HG02970 (cell line): ENCODE results near the gene ADAMTS2.

Experiments used
- ATAC-seq: cut with Tn5 transposase; IDR thresholded peaks from one replicate; pipeline ENCODE4 v1.9.1; 2021; ENCODE audit warnings: mild to moderate bottlenecking, moderate library complexity, moderate number of reproducible peaks; ENCODE audit not compliant: unreplicated experiment, low FRiP score

Gene ADAMTS2

GRCh38 chr5:179135441-179136215 lies 209.6 kb downstream of the ADAMTS2 start:
- ATAC-seq = no peak

- ATAC-seq = no peak
Measured at GRCh38 chr5:179135006-179135405, 210.3 kb downstream of the ADAMTS2 start.

GRCh38 chr5:179134511-179134910 lies 210.8 kb downstream of the ADAMTS2 start:
- no peak for ATAC-seq

GRCh38 chr5:179132586-179133355 lies 212.5 kb downstream of the ADAMTS2 start:
- no peak for ATAC-seq

- no peak for ATAC-seq
Measured at GRCh38 chr5:179131886-179132585, 213.2 kb downstream of the ADAMTS2 start.

- no peak for ATAC-seq
Measured at GRCh38 chr5:179131321-179131835, 213.9 kb downstream of the ADAMTS2 start.

- ATAC-seq = no peak
Measured at GRCh38 chr5:179130101-179130681, 215.1 kb downstream of the ADAMTS2 start.

- no peak for ATAC-seq
Measured at GRCh38 chr5:179129607-179130071, 215.6 kb downstream of the ADAMTS2 start.

- no peak for ATAC-seq
Measured at GRCh38 chr5:179128976-179129375, 216.3 kb downstream of the ADAMTS2 start.

GRCh38 chr5:179128041-179128365 lies 217.3 kb downstream of the ADAMTS2 start:
- no peak for ATAC-seq

GRCh38 chr5:179127136-179128040 lies 217.9 kb downstream of the ADAMTS2 start:
- ATAC-seq = no peak

GRCh38 chr5:179126506-179126991 lies 218.7 kb downstream of the ADAMTS2 start:
- no peak for ATAC-seq

GRCh38 chr5:179125789-179126505 lies 219.3 kb downstream of the ADAMTS2 start:
- ATAC-seq = no peak

- no peak for ATAC-seq
Measured at GRCh38 chr5:179124853-179125788, 220.1 kb downstream of the ADAMTS2 start.

GRCh38 chr5:179124273-179124852 lies 220.9 kb downstream of the ADAMTS2 start:
- no peak for ATAC-seq

GRCh38 chr5:179123491-179124272 lies 221.6 kb downstream of the ADAMTS2 start:
- no peak for ATAC-seq

GRCh38 chr5:179123109-179123426 lies 222.2 kb downstream of the ADAMTS2 start:
- ATAC-seq = no peak
